Epithelial cell of umbilical artery (primary cell): Measurements from ENCODE around the gene ERBB3. TPM values are rescaled to one million over a fixed set of nuclear protein-coding genes. Genes with fewer than 3 reads are reported as not detected.

Experiments used
- total RNA-seq: library from RNA; depleted of rRNA; stranded (reverse); fragments of >200 nt; gene quantifications from 2 replicates; pipeline ENCODE4 v1.2.3, GENCODE V29; 2014

Gene ERBB3
- not detected in 2 replicates for total RNA-seq

GRCh38 chr12:56079723-56080555 lies at the start of gene ERBB3:
Gene ERBB3, plus strand, starts transcription at chr12:56080165. Its CDS starts 136 bp downstream, at chr12:56080301.

GRCh38 chr12:56041552-56042429 lies 38.2 kb upstream of the ERBB3 start, which contains the start of gene RPS26:
Gene RPS26, plus strand, starts transcription at chr12:56041918. Its CDS starts 249 bp downstream, at chr12:56042167.

DNA sequence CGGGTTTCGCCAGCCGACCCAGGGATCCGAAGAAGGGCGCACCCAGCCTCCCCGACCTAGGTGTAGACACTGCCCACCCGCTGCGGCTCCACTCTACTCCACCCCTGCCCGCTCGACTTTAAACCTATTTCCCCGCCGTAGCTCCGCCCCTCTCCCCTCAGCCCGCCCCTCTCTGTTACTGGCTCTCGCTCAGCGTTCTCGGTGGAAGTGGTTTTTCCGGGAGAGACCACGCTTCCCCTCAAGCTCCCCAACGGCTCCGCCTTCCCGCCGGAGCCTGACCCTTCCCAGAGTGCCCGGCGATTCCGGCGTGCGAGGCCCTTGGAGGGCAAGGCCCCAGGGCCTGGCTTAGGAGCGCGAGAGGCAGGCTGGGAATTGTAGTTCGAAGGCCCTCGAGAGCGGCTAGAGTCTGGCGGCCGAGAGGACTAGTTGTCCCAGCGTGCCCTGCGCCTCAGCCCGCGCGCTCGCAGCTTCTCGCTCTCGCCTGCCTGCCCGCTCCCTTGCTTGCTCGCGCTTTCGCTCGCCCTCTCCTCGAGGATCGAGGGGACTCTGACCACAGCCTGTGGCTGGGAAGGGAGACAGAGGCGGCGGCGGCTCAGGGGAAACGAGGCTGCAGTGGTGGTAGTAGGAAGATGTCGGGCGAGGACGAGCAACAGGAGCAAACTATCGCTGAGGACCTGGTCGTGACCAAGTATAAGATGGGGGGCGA lies 24.3 kb downstream of the ERBB3 start, which contains the start of gene PA2G4:
PA2G4 (plus strand) TSS at position 451 of the 706 bp plus-strand sequence; CDS start at position 630, 179 bp downstream.

GRCh38 chr12:56116267-56117081 lies 36.5 kb downstream of the ERBB3 start, which contains the start of gene RPL41:
Gene RPL41, plus strand, starts transcription at chr12:56116633.

GRCh38 chr12:56117778-56118687 lies 38.1 kb downstream of the ERBB3 start, which contains the start of gene ZC3H10:
Gene ZC3H10, plus strand, starts transcription at chr12:56118266. Its CDS starts 2,297 bp downstream, at chr12:56120563.

DNA sequence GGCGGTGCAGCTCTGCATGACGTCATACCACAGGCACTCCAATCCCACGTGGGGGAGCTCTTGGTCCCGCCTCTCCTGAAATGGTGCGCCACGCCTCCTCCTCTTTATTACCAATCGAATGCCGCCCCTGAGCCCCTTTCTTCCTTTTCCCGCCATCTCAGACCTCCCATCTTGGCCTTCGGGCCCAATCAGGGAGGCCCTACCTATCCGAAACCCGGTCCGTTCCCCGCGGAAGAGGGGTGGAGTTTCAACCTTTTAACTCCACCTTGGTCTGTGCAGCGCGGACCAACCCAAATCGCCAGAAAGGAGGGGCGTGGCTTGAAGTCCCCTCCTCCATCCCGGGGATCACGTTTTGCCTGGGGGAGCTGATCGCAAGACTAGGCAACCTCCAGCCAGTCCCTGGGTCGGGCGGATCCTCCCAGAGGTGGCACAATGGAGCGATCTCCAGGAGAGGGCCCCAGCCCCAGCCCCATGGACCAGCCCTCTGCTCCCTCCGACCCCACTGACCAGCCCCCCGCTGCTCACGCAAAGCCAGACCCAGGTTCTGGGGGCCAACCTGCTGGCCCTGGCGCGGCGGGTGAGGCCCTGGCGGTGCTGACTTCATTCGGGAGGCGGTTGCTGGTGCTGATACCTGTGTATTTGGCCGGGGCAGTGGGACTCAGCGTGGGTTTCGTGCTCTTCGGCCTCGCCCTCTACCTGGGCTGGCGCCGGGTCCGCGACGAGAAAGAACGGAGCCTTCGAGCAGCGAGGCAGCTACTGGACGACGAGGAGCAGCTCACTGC lies 48.1 kb downstream of the ERBB3 start, which contains the start of gene ESYT1:
ESYT1 (plus strand) TSS at position 380 of the 782 bp plus-strand sequence; CDS start at position 433, 53 bp downstream.

GRCh38 chr12:56152132-56152755 lies 72.3 kb downstream of the ERBB3 start, which contains the start of gene MYL6B:
Gene MYL6B, plus strand, starts transcription at chr12:56152587. Its CDS starts 1,332 bp downstream, at chr12:56153919.

Other genes with a start within 250 kb of the ERBB3 start
- gene MMP19, start 237.2 kb upstream of the ERBB3 start, total RNA-seq = 0.30 and 0.32 TPM in 2 replicates
- 29.9 and 43.5 TPM in 2 replicates for gene PYM1, start 152.3 kb upstream of the ERBB3 start, total RNA-seq
- 41.6 and 43.5 TPM in 2 replicates for gene DGKA, start 149.0 kb upstream of the ERBB3 start, total RNA-seq
- gene PMEL, start 114.1 kb upstream of the ERBB3 start, total RNA-seq = 0.65 and 1.8 TPM in 2 replicates
- 25.3 and 25.8 TPM in 2 replicates for gene CDK2, start 113.3 kb upstream of the ERBB3 start, total RNA-seq
- 27.6 and 33.0 TPM in 2 replicates for gene RAB5B, start 106.1 kb upstream of the ERBB3 start, total RNA-seq
- 14.7 and 15.9 TPM in 2 replicates for gene SUOX, start 82.9 kb upstream of the ERBB3 start, total RNA-seq
- 0.65 and 0.76 TPM in 2 replicates for gene IKZF4, start 59.1 kb upstream of the ERBB3 start, total RNA-seq
- gene RPS26, start 38.2 kb upstream of the ERBB3 start, total RNA-seq = 189 and 710 TPM in 2 replicates
- 220 and 288 TPM in 2 replicates for gene PA2G4, start 24.4 kb downstream of the ERBB3 start, total RNA-seq
- 1,044 and 2,932 TPM in 2 replicates for gene RPL41, start 36.5 kb downstream of the ERBB3 start, total RNA-seq
- gene ZC3H10, start 38.1 kb downstream of the ERBB3 start, total RNA-seq = 4.5 and 6.5 TPM in 2 replicates
- 219 and 238 TPM in 2 replicates for gene ESYT1, start 48.1 kb downstream of the ERBB3 start, total RNA-seq
- gene MYL6B, start 72.4 kb downstream of the ERBB3 start, total RNA-seq = 67.9 and 81.5 TPM in 2 replicates
- 3,195 and 3,406 TPM in 2 replicates for gene MYL6, start 78.2 kb downstream of the ERBB3 start, total RNA-seq
- gene SMARCC2, start 109.3 kb downstream of the ERBB3 start, total RNA-seq = 39.0 and 45.4 TPM in 2 replicates
- 121 and 157 TPM in 2 replicates for gene RNF41, start 141.8 kb downstream of the ERBB3 start, total RNA-seq
- gene NABP2, start 144.2 kb downstream of the ERBB3 start, total RNA-seq = 28.3 and 31.5 TPM in 2 replicates
- not detected in 2 replicates for gene SLC39A5, start 149.9 kb downstream of the ERBB3 start, total RNA-seq
- gene ANKRD52, start 178.2 kb downstream of the ERBB3 start, total RNA-seq = 9.3 and 13.0 TPM in 2 replicates
- 9.1 and 13.2 TPM in 2 replicates for gene COQ10A, start 186.8 kb downstream of the ERBB3 start, total RNA-seq
- 122 and 135 TPM in 2 replicates for gene CS, start 220.2 kb downstream of the ERBB3 start, total RNA-seq
- 143 and 145 TPM in 2 replicates for gene CNPY2, start 235.8 kb downstream of the ERBB3 start, total RNA-seq